ENCODE measurements around the gene STOX1. TPM values are rescaled to one million over a fixed set of nuclear protein-coding genes. Genes with fewer than 3 reads are reported as not detected.

STOX1 gene
- polyA plus RNA-seq, 3 donors = 0.03 TPM; not detected in 2

- Histone ChIP-seq H2AFZ (ENCODE audit: insufficient read depth, low read depth, low read length, poor library complexity, severe bottlenecking) (no peak overlapping the region), H3K9me3 (replicated peaks in 1 of 2; ENCODE audit: control insufficient read depth in 1 of 2, insufficient read depth in 1 of 2, low read length in 2 of 2) (no peaks in the 10 kb centered on the region), H3K9ac (ENCODE audit: insufficient read depth, low read length, poor library complexity, severe bottlenecking) (no peak overlapping the region), H3K4me3 (replicated peaks in 1 of 3; ENCODE audit: low read depth in 2 of 3, low read length in 3 of 3) (no peak overlapping the region), H3K27me3 (ENCODE audit: control insufficient read depth in 2 of 2, insufficient read depth in 2 of 2, low read length in 2 of 2) (no peaks in the 10 kb centered on the region), H3K27ac (ENCODE audit: low read depth in 1 of 2, low read length in 2 of 2) (no peak overlapping the region), H3K36me3 (replicated peaks in 1 of 2; ENCODE audit: control insufficient read depth in 1 of 2, insufficient read depth in 2 of 2, low read length in 2 of 2) (no peaks in the 10 kb centered on the region), H3K79me2 (ENCODE audit: insufficient read depth, low read length) (no peaks in the 10 kb centered on the region), H4K20me1 (ENCODE audit: insufficient read depth, low read length) (no peaks in the 10 kb centered on the region), H3K4me2 (replicated peaks; ENCODE audit: extremely low read depth, low read length, poor library complexity, severe bottlenecking) (no peak overlapping the region), H3K4me1 (ENCODE audit: control insufficient read depth in 1 of 2, insufficient read depth in 2 of 2, low read length in 2 of 2) (peaks cover 1% of the 10 kb centered on the region in 2 donors)
- intact Hi-C loops (cut with micrococcal nuclease) = no loop called here
- no CpG with 5 or more reads among the region's 2 CpGs for WGBS (ENCODE audit: insufficient coverage)
- peaks cover 1 to 2% (median 2%) of the 10 kb centered on the region in 3 donors for H3K27me3 Mint-ChIP-seq (ENCODE audit: low read depth in 3 of 3)
- peaks cover 6% of the 10 kb centered on the region for H3K4me1 Mint-ChIP-seq
- no peaks in the 10 kb centered on the region for H3K9me3 Mint-ChIP-seq
- H3K4me3 Mint-ChIP-seq = no peak overlapping the region
- DNase-seq = peak in 1 of 3 donors; percentile 41
- TF ChIP-seq CTCF (IDR thresholded peaks at IDR 0.05) = no peak
- no peaks in the 10 kb centered on the region for H3K36me3 Mint-ChIP-seq
- H3K27ac Mint-ChIP-seq = no peak overlapping the region
Observed at GRCh38 chr10:68895041-68895440, 67.7 kb downstream of the STOX1 start.

- Mint-ChIP-seq H3K4me3 (no peak overlapping the region), H3K4me1 (peaks cover 21% of the 10 kb centered on the region), H3K36me3 (no peaks in the 10 kb centered on the region), H3K9me3 (no peaks in the 10 kb centered on the region), H3K27me3 (ENCODE audit: low read depth in 3 of 3) (peaks cover 0 to 2% (median 2%) of the 10 kb centered on the region in 3 donors), H3K27ac (peak overlapping the region in 1 of 7 donors; percentile 27)
- intact Hi-C loops (cut with micrococcal nuclease) = no loop called here
- no CpG with 5 or more reads among the region's 3 CpGs for WGBS (ENCODE audit: insufficient coverage)
- Histone ChIP-seq H3K4me1 (ENCODE audit: control insufficient read depth in 1 of 2, insufficient read depth in 2 of 2, low read length in 2 of 2) (peaks cover 15 to 19% of the 10 kb centered on the region in 2 donors), H3K79me2 (ENCODE audit: insufficient read depth, low read length) (peaks cover 10% of the 10 kb centered on the region), H3K27ac (ENCODE audit: low read depth in 1 of 2, low read length in 2 of 2) (no peak overlapping the region), H4K20me1 (ENCODE audit: insufficient read depth, low read length) (no peaks in the 10 kb centered on the region), H2AFZ (ENCODE audit: insufficient read depth, low read depth, low read length, poor library complexity, severe bottlenecking) (peak overlapping the region; percentile 60), H3K9me3 (replicated peaks in 1 of 2; ENCODE audit: control insufficient read depth in 1 of 2, insufficient read depth in 1 of 2, low read length in 2 of 2) (no peaks in the 10 kb centered on the region), H3K36me3 (replicated peaks in 1 of 2; ENCODE audit: control insufficient read depth in 1 of 2, insufficient read depth in 2 of 2, low read length in 2 of 2) (no peaks in the 10 kb centered on the region), H3K4me2 (replicated peaks; ENCODE audit: extremely low read depth, low read length, poor library complexity, severe bottlenecking) (no peak overlapping the region), H3K9ac (ENCODE audit: insufficient read depth, low read length, poor library complexity, severe bottlenecking) (no peak overlapping the region), H3K27me3 (ENCODE audit: control insufficient read depth in 2 of 2, insufficient read depth in 2 of 2, low read length in 2 of 2) (no peaks in the 10 kb centered on the region), H3K4me3 (replicated peaks in 1 of 3; ENCODE audit: low read depth in 2 of 3, low read length in 3 of 3) (no peak overlapping the region)
- peak; percentile 30 for TF ChIP-seq CTCF (IDR thresholded peaks at IDR 0.05)
- peak; percentile 25 to 42 (median 32) for DNase-seq
Observed at GRCh38 chr10:68897336-68897741, 70.0 kb downstream of the STOX1 start.
